ENCODE measurements around the gene NELFCD. TPM values are rescaled to one million over a fixed set of nuclear protein-coding genes. Genes with fewer than 3 reads are reported as not detected.

NELFCD gene
- total RNA-seq, result 47.3 and 54.2 TPM in 2 replicates

GRCh38 chr20:58980711-58981627 is at the start of gene NELFCD:
Gene NELFCD (plus strand): TSS chr20:58981256. CDS start chr20:58981310, 54 bp downstream.

GRCh38 chr20:59006864-59007664 is 26.0 kb downstream of the NELFCD start, which contains the start of gene CTSZ:
Gene CTSZ (minus strand): TSS chr20:59007254. CDS start chr20:59007128, 126 bp downstream.

GRCh38 chr20:59019217-59019616 is 38.2 kb downstream of the NELFCD start, which contains the start of gene TUBB1:
Gene TUBB1 (plus strand): TSS chr20:59019429. CDS start chr20:59019523, 94 bp downstream.

GRCh38 chr20:59032023-59032712 is 51.1 kb downstream of the NELFCD start, which contains the start of gene ATP5F1E:
Gene ATP5F1E (minus strand): TSS chr20:59032335. CDS start chr20:59032251, 84 bp downstream.

GRCh38 chr20:59042151-59042795 is 61.2 kb downstream of the NELFCD start, which contains the start of gene PRELID3B:
Gene PRELID3B (minus strand): TSS chr20:59042786. CDS start chr20:59042730, 56 bp downstream.

Other genes starting within 250 kb of the NELFCD start
- 0.43 and 0.95 TPM in 2 replicates for gene GNAS-AS1, start 130.4 kb upstream of the NELFCD start, total RNA-seq
- 393 and 517 TPM in 2 replicates for gene GNAS, start 128.5 kb upstream of the NELFCD start, total RNA-seq
- gene CTSZ, start 26.0 kb downstream of the NELFCD start, total RNA-seq, result 123 and 189 TPM in 2 replicates
- not detected in 2 replicates for gene TUBB1, start 38.2 kb downstream of the NELFCD start, total RNA-seq
- 37.2 and 49.3 TPM in 2 replicates for gene ATP5F1E, start 51.1 kb downstream of the NELFCD start, total RNA-seq
- 53.6 and 78.1 TPM in 2 replicates for gene PRELID3B, start 61.5 kb downstream of the NELFCD start, total RNA-seq
- under 0.01 TPM in 1 of 2 replicates, not detected in the other for gene ZNF831, start 182.6 kb downstream of the NELFCD start, total RNA-seq

All from bronchial smooth muscle cell (primary cell).